ENCODE measurements around the gene GDAP1L1. TPM values are rescaled to one million over a fixed set of nuclear protein-coding genes. Genes with fewer than 3 reads are reported as not detected.
"Not testable (repeated sequence)": the region's sequence is repeated elsewhere in the genome, so short reads cannot be mapped to it uniquely, and the experiment has no call there.

The GDAP1L1 gene
- total RNA-seq, 1 experiment from 2014 or later = not detected

DNA sequence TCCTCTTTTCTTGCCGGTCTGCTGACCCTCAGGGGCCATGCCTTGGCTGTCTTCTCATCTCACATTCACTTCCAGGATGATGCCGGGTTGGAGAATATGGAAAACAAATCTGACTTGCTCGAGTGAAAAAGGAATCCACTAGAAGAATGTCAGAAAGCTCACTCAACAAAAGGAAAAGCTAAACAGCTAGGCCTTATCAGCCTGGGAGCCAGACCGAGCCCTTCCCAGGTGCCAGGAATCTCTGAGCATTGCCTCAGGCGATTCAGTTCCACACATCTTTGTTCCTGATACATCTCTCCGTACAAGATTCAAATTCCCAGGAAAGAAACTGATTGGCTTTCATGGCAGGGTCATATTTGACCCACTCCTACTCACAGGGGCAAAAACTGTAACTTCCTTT lies 27.3 kb upstream of the GDAP1L1 start:
- no peak for DNase-seq (ENCODE audit: low spot score)

DNA sequence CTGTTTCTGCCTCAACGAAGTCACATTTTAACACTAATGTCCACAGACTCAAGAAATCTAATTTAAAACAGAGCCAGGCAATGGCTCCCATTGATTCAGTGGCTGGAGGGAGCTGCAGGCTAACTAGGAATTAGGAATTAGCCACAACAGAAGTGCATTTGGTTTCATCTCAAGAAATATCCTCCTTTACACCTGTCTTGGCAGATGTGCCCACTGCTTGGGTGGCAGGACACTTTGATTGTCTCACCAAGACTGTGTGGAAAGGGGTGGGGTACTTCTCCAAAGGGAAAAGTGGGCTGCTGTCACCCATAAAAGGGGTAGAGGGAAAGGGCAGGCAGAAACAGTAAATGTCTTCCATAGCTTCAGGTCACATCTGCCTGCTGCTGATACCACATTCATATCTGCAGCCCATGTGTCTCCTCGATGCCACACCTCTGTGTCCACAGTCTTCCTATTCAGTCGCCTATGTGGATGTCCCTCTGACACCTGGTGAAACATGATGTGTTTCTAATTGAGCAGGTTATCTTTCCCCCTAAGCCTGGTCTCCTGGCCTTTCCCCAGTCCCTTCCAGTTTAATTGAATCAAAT lies 25.6 kb upstream of the GDAP1L1 start:
- DNase-seq (ENCODE audit: low spot score) = no peak

DNA sequence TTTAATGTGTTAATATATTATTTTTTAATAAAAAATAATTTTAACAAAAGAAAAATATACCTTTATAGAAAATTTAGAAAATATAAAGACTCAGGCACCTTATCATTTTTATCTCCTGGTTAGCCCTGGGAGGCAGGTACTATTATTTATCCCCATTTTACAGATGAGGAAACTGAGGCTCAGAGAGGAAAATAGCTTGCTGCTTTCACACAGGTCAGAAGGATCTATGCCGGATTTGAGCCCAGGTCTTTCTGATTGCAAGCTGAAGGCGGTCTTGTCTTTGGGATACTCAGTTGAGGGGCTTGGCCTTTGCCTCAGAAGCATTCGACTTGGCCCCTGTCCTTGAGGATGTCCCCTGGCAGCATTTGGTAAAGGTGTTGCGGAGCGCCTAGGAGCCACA lies 25.1 kb upstream of the GDAP1L1 start:
- DNase-seq (ENCODE audit: low spot score) = no peak

DNA sequence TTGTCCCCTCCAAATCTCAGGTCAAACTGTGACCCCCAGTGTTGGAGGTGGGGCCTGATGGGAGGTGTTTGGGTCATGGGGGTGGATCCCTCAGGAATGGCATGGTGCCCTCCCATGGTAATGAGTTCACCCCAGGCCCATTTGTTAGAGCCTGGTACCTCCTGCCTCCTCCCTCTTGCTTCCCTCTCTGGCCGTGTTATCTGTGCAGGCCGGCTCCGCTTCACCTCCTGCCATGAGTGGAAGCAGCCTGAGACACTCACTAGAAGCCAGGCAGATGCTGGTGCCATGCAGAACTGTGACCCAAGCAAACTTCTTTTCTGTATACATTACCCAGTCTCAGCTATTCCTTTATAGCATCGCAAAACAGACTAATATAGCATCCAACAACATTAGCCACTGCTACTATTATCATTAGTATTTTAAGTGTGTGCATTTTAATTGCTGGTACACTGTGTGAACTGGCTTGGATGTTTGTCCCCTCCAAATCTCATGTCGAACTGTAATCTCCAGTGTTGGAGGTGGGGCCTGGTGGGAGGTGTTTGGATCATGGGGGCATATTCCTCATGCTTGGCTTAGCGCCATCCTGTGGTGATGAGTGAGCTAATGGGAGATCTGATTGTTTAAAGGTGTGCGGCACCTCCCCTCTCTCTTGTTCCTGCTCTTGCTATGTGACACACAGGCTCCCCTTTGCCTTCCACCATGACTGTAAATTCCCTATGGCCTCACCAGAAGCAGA lies 24.3 kb upstream of the GDAP1L1 start:
- no peak for DNase-seq (ENCODE audit: low spot score)

DNA sequence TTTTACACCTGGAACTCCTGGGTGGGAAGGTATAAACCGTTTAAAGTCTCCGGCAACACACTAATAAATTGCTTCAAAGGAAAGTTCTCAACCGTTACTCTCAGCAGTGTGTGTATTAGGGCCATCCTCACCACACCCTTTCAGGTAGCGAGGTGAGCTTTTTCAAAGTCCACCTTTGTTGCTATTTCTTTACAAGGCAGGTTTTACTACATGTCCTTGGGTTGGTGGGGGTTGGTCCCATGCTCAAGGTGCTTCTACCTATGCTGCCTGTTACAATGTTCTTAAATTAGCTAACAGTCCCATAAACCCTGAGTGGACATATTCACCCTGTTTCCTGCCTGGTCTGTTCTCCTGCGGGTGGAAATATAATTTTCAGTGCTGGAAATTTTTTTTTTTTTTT lies 23.4 kb upstream of the GDAP1L1 start:
- DNase-seq (ENCODE audit: low spot score) = no peak

DNA sequence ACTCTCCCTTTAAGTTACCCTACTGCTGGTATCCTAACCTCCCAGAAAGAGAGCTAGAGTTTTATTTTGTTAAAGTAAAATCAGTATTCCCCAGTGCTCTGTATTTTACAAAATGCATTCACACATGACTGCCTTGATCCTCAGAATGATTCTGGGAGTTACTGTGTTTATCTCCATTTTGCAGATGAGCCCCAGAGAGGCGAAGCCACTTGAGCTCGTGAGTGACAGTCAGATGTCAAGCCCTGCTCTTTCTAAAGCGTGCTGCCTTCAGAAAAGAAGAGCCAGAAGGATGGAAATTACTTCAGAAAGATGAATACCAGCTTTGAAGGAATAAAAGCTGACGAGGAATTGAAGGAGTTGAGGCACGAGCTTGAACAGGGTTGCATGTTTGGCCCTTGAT lies 22.5 kb upstream of the GDAP1L1 start:
- no peak for DNase-seq (ENCODE audit: low spot score)

DNA sequence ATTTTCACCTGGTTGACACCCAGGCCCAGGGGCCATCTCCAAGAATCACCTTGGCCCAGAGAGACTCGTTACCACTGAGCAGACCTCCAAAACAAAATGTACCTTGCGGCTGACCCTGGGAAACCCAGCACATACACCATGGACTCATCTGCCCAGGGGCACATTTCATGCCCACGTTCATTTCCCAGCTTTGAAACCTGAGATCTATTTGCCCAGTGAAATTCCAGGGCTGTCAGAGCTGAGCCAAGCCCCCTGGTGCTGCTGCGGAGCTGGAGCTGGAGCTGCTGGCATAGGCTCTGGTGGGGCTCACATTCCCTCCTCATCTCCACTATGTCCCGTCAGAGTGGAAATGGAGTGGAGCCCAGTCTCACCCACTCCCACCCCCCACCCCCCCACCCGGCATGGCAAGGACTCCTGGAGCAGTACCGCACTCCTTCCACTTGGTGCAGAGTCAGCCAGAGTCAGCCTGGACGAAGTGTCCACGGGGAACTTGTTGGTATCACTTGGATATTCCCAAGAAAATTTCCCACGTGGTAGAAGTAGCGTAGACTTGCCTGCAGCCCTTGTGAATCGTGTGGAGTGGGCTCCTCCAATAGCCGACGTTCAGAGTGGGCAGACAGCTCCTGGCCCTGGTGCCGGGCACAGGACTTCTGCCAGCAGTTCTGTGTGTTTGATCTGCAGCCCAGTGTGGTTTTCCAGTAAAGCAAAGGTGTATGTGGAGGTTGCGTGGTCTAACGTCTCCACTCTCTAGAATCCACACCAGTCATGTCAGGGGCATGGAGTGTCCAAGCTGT lies 18.4 kb upstream of the GDAP1L1 start:
- DNase-seq (ENCODE audit: low spot score) = no peak

DNA sequence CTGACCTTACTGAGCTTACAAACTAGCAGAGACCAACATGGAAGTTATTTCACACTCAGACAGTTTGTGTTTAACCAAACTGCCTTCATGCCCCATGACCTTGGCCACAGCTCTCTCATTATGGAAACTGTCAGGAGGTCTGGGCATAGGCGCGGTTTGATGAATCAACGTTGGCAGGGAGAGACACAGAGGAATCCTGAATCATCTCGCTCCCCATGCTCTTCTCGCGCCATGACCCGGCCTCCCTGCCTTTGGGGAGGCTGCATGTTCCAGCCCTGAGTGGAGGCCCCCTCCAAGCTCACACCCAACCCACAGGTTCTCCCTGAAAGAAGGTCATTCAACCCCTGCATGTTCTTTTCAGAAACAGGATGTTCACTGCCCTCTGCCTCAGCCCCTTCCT lies 15.9 kb upstream of the GDAP1L1 start:
- peak; percentile 55 for DNase-seq (ENCODE audit: low spot score)

DNA sequence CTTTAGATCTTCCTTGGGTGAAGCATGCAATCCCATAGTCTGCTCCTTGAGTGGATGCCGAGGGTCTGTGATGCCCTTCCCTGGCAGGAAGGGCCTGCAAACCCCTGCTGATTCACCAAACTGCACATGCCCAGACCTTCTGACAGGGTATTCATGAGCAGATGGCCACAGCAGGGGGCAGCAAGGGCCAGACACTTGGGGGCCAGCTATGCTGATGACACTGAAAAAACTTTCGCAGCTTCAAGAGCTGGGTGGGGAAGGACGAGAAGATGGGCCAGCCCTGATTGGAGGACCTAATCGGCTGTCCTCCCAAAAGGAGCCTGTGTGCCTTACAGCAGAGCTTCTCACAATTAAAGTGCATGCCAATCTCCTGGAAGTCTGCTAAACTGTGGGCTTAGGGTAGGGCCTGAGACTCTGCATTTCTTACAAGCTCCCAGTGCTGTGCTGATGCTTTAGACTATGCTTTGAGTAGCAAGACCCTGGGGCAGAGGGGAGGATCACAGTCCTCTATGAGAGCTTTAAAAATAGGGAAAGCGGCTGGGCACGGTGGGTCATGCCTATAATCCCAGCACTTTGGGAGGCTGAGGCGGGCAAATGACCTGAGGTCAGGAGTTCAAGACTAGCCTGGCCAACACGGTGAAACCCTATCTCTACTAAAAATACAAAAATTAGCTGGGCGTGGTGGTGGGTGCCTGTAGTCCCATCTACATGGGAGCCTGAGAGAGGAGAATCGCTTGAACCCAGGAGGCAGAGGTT lies 15.2 kb upstream of the GDAP1L1 start:
- peak; percentile 15 for DNase-seq (ENCODE audit: low spot score)

DNA sequence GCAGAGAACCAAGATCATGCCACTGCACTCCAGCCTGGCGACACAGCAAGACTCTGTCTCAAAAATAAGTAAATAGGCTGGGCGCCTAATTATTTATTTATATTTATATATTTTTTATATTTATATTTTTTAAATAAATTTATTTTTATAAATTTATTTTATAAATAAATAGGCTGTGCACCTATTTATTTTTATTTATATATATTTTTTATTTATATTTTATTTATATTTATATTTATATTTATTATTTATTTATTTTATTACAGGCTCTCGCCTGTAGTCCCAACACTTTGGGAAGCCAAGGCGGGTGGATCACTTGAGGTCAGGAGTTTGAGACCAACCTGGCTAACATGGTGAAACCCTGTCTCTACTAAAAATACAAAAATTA lies 14.6 kb upstream of the GDAP1L1 start:
- DNase-seq (ENCODE audit: low spot score) = not testable (repeated sequence)

DNA sequence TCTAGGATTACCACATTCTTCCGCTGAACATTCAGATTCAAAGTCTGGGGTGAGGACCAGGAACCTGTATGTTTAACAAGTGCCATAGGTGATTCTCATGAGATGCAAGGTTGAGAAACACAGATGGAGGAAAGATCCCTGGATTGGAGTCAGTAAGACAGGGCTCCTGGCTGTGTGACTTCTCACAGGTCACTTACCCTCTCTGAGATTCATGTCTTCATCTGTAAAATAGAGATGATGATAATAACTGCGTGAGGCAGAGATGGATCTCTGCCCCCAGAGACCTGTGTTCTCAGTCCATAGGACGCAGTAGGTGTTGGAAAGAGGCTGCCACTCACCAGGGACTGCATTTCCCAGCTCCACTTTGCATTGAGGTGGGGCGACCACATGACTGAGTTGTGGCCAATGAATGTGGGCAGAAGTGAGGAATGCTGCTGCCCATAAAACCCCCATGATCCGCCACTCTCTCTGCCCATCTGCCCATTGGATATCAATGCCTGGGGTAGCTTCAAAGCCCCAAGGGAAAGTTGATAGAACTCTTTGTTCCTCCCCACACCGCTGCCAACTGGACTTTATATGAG lies 13.6 kb upstream of the GDAP1L1 start:
- DNase-seq (ENCODE audit: low spot score) = no peak

DNA sequence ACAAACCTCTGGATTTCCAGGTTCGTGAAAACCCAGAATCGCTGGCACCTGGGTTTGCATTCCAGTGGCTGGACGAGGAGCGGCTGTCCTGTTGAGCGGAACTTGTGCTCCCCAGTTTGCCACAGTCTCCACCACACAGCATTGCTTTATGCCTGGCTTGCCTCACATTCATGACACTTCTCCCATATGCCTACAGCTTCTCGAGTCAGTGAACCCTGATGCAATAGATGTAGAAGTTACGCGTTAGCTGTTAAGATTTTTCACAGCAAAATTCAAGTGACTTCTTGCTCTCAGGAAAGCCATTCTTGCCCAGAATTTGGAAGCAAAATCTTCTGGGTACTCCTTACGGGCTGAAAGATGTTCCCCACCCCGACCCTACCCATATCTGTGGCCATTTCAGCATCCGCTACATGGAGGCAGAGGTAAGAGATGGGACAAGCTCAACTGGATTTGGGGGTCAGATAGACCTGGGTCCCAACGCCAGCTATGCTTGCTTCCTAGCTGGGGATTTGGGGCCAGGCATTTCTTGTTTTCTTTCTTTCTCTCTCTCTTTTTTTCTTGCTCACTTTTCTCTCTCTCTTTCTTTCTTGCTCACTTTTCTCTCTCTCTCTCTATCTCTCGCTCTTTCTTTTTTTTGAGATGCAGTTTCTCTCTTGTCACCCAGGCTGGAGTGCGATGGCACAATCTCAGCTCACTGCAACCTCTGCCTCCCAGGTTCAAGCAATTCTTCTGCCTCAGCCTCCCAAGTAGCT lies 12.4 kb upstream of the GDAP1L1 start:
- no peak for DNase-seq (ENCODE audit: low spot score)

DNA sequence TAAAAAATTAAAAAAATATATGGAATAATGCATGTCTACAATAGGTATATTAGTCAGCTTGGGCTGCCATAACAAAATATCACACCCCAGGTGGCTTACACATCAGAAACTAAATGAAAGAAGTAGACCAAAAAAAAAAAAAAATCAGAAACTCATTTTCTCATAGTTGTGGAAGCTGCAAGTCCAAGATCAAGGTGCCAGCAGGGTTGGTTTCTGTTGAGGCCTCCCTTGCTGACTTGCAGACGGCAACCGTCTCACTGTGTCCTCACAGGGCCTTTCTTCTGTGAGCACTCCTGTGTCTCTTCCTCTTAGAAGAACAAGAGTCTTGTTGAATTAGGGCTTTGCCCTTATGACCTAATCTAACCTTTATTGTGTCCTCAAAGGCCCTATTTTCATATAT lies 11.4 kb upstream of the GDAP1L1 start:
- no peak for DNase-seq (ENCODE audit: low spot score)

DNA sequence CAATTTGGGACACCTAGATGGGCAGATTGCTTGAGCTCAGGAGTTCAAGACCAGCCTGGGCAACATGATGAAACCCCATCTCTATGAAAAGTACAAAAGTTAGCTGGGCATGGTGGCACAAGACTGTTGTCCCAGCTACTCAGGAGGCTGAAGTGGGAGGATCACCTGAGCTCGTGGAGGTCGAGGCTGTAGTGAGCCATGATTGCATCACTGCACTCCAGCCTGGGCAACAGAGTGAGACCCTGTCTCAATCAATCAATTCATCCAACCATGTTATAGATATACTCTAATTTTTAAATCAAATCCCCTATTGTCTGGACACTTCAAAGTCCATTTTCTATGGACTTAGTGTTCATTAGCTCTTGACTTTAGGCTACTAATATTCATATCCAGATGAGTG lies 10.3 kb upstream of the GDAP1L1 start:
- DNase-seq (ENCODE audit: low spot score) = not testable (repeated sequence)

DNA sequence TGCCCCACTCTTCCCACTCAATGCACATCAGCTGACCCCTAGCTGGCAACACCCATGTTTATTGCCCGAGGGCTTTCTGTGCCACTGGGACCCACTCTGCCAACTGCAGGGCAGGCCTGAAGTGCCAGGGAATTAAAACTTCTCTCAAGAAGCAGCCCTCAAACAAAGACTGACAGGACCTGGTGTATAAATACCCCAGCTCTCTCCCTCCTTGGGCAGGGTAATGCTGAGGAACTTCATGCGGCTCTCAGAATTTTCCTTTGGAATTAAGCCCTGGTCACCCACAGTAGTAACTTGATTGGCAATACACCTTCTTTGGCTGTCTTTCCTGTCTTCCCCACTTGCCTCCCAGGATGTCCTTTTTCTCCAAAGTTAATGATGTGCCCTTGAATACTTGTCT lies 5.3 kb upstream of the GDAP1L1 start:
- no peak for DNase-seq (ENCODE audit: low spot score)

DNA sequence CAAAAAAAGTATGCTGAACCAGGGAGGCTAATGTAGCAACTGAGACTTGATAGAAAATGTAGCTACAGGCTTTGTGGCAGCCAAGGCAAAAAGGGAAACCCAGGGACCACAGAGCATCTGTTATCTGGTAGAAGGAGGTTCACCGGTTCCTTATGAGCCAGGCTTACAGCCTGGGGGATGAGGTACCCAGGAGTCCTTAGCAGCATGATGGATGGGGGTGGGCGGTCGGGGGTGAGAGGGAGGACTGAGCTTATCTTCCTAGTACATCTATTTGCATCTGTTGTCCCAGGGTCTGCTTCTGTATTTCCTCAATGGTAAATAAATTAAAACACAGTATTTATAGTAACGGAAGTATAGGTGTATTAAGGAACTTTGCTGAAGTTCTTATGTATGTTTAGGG lies 1.1 kb upstream of the GDAP1L1 start:
- no peak for DNase-seq (ENCODE audit: low spot score)

DNA sequence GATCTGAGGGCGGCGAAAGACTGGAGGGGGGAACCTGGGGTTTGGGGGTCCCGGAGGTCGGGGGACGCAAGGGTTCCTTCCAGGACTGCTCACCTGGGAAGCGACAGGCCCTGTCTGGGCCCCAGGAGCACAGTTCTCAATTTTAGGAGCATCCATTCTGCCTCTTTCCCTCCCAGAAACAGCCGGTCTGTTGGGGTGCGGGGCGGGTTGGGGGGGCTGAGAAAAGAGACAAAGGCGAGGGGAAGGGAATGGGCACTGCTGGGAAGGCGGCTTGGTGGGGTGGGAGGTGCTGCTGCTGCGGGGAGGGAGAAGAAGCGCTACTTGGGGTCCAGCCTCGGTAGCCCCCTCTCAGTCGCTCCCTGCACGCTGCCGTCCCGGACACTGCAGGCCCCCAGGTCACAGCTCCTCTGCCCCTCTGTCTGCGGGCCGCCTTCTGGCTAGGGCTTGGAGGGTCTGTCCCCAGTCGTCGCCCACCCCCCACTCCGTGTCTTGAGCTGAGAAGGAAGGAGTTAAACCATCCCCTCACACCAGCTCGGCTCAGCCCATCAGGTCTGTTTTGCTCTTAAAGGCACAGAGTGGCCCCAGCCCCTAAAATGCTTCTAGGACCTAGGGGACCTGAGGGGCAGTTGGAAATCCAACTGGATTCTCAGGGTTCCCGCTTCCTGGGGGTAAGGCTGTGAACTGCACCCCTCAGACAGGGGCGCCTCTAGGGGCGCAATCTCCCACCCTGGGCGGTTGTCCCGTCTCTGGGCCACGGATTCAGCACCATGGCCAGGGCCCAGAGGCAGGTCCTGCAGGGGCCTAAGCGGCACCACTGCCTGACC lies 690 bp downstream of the GDAP1L1 start:
- peak; percentile 9 for DNase-seq (ENCODE audit: low spot score)

DNA sequence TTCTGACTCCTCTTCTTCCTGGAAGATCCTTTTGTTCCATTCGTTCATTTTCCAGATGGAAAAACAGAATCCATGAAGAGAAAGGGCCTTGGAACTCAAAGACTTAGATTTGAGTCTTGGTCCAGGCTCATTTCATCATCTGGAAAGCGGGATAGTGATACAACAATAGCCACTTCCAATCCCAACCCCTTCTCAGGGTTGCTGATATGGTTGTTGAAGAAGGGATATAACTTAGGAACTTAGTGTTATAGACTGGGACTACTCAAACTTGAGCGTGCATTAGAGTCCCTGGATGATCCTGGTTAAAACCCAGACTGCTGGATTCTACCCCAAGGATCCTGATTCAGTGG lies 1.3 kb downstream of the GDAP1L1 start:
- no peak for DNase-seq (ENCODE audit: low spot score)

DNA sequence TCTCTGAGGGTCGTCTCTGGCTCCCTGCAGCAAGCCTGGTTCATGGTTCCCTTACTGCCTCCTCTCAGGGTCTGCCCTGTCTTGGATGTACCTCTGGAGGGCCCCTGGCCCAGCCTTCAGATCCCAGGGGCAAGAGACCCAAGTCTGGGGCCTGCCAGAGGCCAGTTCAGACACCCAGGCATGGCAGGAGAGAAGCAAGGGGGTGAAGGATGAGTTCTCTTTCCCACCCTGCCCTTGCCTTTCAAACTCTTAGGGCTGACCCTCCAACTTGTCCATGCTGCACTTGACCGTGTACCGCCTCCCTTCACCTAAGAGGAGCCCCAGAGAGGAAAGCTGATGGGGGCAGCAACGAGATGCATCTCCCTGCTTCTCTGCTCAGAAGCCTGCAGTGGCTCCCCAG lies 4.2 kb downstream of the GDAP1L1 start:
- DNase-seq (ENCODE audit: low spot score) = no peak

DNA sequence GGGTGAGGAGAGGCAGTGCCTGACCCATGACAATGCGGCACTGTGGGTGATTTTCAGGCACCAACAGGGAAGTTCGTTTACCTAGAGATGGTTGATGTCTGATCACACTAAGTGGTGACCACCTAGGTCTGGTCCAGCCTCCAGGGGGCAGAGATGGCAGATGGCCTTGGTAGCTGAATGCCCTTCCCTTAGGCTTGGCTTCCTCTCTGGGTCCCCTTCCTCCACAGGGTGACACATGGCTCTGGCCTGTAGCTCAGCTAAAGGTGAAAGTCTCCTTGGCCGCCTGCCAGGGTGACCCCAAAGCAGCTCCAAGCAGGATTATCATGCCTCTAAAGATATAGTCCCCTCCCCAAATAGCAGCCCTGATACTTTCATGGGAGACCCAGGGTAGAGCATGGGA lies 6.4 kb downstream of the GDAP1L1 start:
- DNase-seq (ENCODE audit: low spot score) = no peak
